Measurements from ENCODE around the gene A2ML1.
"Not testable (repeated sequence)": the region's sequence is repeated elsewhere in the genome, so short reads cannot be mapped to it uniquely, and the experiment has no call there.

Gene A2ML1

DNA sequence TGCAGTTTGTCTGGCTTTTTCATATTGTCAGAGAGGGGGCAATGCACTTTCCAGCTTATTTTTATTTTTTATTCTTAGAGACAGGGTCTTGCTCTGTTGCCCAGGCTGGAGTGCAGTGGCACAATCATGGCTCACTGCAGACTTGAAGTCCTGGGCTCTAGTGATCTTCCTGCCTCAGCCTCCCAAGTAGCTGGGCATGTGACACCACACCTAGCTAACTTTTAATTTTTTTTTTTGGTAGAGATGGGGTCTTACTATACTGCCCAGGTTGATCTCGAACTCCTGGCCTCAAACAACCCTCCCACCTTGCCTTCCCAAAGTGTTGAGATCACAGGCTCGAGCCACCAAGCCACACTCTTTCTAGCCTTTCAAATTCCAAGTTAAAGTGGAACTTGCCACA lies 3.9 kb upstream of the A2ML1 start:
- no peak for DNase-seq

DNA sequence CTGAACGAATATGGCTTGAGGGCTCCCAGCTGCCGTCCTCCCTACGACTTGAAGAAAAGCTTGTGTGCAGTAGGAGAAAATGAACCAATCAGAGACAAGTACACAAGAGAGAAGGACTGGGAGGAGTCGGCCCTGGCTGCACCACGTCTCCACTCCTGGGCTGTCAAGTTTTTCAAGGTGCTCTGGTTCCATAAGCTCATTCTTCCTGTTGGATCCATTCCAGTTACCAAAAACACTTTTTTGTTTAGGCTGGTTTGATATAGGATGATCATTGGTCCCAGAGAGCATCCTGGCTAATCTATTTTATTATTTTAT lies 2.8 kb upstream of the A2ML1 start:
- no peak for DNase-seq

GRCh38 chr12:8820676-8821407 lies 1.6 kb upstream of the A2ML1 start:
- not testable (repeated sequence) for DNase-seq

- DNase-seq, result no peak
Measured at GRCh38 chr12:8821591-8821990, 830 bp upstream of the A2ML1 start.

GRCh38 chr12:8823565-8824300 lies 1.3 kb downstream of the A2ML1 start:
- no peak for DNase-seq

DNA sequence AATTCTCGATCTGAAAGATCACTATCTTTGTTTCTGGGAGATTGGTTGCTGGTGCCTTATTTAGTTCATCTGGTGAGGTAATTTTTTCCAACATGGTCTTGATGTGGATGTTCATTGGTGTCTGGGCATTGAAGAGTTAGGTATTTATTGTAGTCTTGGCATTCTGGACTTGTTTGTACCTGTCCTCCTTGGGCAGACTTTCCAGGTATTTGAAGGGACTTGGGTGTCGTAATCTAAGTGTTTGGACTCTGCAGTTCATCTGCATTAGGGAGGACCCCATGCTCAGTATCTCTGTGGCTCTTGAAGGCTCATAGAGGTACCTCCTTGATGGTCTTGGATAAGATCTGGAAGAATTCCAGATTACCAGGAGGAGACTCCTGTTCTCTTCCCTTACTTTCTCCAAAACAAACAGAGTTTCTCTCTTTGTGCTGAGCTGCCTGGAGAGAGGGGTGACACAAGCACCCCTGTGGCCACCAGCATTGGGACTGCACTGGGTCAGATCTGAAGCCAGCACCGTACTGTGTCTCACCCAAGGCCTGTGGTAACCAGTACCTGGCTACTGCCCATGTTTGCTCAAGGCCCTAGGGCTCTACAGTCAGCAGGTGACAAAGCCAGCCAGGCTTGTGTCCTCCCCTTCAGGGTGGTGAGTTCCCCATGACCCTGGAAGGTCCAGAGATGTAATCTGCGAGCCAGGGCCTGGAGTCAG lies 5.3 kb downstream of the A2ML1 start:
- no peak for DNase-seq

- no peak for DNase-seq
Measured at GRCh38 chr12:8828257-8829124, 6.1 kb downstream of the A2ML1 start.

- DNase-seq, result no peak
Measured at GRCh38 chr12:8829125-8829518, 6.7 kb downstream of the A2ML1 start.

- no peak for DNase-seq
Measured at GRCh38 chr12:8829621-8830020, 7.2 kb downstream of the A2ML1 start.

GRCh38 chr12:8831116-8831515 lies 8.7 kb downstream of the A2ML1 start:
- no peak for DNase-seq

DNA sequence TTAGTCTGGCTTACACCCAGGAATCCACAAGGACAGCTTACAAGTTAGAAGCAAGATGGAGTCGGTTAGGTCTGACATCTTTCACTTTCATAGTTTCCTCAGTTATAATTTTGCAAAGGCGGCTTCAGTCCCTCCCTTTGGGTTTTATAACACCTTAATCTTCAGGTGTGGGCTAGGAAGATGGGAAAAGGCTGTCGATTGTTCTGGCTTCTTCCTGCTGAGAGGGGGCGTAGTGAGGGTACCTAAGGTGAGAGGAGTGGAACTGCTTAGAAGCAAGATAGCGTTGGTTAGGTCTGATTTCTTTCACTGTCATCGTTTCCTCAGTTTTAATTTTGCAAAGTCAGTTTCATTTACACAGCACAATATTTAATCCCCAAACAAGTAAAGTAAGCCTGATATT lies 10.1 kb downstream of the A2ML1 start:
- DNase-seq, result no peak

DNA sequence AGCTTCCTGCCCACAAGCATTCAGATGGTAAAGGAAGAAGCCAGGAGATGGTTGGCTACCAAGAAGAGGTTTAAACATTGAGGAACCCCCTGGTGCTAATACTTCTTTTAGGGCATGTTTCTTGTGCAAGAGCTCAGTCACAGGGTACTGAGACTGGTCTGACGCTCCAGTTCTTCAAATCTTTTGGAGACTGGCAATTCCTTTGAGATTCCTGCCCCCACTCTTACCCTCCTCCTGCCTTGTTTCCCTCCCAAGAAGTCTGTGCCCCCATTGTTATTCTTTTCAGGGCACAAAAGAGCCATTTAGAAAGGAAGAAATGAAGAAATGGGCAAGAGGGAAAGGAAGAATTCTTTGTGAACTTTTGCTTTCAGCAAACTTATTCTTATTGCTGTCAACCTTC lies 11.8 kb downstream of the A2ML1 start:
- DNase-seq, result no peak

DNA sequence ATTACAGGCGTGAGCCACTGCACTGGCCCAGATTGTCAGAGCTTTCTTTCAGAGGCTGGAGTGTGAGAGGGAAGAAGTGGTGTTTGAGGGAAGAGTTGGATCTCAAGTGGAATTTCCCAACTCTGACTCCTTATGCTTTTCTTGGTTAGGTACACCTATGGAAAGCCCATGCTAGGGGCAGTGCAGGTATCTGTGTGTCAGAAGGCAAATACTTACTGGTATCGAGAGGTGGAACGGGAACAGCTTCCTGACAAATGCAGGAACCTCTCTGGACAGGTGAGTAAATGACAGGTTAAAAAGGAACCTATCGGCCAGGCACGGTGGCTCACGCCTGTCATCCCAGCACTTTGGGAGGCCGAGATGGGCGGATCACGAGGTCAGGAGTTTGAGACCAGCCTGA lies 14.9 kb downstream of the A2ML1 start:
- DNase-seq, result no peak

GRCh38 chr12:8840321-8840720 lies 17.9 kb downstream of the A2ML1 start:
- DNase-seq, result no peak

DNA sequence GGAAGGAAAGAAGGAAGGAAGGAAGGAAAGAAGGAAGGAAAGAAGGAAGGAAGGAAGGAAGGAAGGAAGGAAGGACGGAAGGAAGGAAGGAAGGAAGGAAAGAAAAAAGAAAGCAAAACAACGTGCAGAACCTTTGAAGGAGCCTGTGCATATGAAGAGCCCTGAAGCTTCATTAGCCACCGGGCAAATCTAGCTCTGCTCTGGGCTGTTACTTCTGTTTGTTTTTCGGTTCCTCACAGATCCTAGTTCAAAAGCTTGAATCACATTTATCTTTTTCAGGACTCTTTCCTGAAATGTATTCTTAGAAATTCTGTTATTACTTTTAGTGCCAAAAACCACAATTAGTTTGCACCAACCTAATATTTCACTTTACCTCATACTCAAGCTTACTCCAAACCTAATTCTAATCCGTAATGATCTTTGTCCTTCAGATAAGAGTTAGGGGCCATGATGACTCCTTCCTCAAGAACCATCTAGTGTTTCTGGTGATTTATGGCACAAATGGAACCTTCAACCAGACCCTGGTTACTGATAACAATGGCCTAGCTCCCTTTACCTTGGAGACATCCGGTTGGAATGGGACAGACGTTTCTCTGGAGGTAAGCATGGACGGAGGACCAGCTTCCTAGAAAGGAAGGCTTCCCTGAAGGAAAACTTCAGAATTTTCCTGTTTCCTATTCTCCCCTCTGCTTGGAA lies 18.7 kb downstream of the A2ML1 start:
- DNase-seq, result no peak

DNA sequence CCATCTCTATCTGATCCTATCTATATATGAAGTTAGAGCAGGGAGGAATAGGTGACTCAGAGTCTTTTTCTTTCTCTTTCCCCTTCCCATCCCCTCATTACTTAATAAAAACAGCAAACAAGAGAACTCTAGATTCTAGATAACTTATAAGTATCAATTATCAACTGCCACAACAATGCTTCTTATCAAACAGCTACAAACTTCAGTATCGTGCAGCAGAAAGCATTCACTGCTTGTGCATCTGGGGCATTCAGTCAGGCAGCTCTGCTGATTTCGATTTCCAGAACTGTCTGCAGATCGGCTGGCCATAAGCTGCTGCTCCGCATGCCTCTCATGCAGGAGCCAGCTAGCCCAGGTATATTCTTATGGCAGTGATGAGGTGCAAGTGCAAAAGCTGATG lies 19.4 kb downstream of the A2ML1 start:
- no peak for DNase-seq

GRCh38 chr12:8844665-8845064 lies 22.2 kb downstream of the A2ML1 start:
- no peak for DNase-seq

GRCh38 chr12:8846305-8846704 lies 23.9 kb downstream of the A2ML1 start:
- DNase-seq, result no peak

- DNase-seq, result no peak
Measured at GRCh38 chr12:8847435-8847834, 25.0 kb downstream of the A2ML1 start.

DNA sequence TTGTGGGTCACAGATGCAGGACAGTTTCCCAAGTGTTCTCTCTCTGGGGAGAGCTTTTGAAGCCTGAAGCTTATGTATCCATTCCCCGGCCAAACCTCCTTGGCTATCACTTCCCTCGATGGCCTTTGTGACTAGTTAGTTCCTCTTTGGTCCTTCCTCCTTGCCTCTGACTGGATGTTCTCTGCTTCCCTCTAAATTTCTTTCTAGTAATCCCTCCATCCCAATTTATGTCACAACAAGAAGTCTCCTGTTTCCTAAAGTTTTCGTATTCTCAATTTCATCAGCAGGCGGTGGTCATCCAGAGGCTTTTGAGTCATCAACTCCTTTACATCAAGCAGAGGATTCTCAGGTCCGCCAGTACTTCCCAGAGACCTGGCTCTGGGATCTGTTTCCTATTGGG lies 27.5 kb downstream of the A2ML1 start:
- no peak for DNase-seq

GRCh38 chr12:8852119-8852518 lies 29.7 kb downstream of the A2ML1 start:
- no peak for DNase-seq

DNA sequence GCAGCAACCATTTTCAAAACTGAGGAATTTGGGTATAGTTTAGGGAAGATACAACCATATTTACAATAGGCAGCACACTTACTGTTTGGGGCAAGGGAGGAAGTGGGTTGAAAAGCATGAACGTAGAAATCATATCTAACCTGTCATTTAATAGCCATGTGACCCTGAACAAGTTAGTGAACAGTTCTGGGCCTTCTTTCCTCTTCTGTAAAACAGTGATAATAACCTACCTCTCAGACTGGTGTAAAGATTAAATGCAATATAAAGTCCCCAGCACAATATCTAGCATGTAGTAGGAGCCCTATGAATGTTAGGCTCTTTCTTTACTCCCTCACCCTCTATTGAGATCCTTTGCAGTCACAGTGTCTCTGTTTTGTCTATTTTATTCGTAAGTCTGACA lies 33.5 kb downstream of the A2ML1 start:
- DNase-seq, result no peak

- not testable (repeated sequence) for DNase-seq
Measured at GRCh38 chr12:8859448-8859847, 37.0 kb downstream of the A2ML1 start.

All from activated T-cell treated with anti-CD3 and anti-CD28 coated beads, Interleukin-2, amount 50 U/mL, for 1 hour (primary cell).